RWPE1 (cell line): ENCODE measurements around the gene SPINK1.

Experiments
- CTCF ChIA-PET: fragments of 350-600 bp; sonication (Branson Sonifier 250); formaldehyde crosslinking; extraction: SDS; loops from one replicate; lab custom pipeline; 2021; lab: Yijun Ruan, JAX
- POLR2A ChIA-PET: fragments of 400-600 bp; formaldehyde crosslinking; extraction: SDS; loops from one replicate; lab custom pipeline; 2020; ENCODE audit warnings: antibody characterized with exemption; ENCODE audit not compliant: low non-redundant PET; lab: Yijun Ruan, JAX
- DNase-seq: peaks from one replicate; pipeline ENCODE4 v3.0.0; 2012; ENCODE audit warnings: low spot score
- H3K27ac ChIP-seq: fragments of 450-650 bp; 2 replicates; pipeline ENCODE4 v1.5.1; 2017
- CTCF ChIP-seq: fragments of 450-650 bp; conservative IDR thresholded peaks from 2 replicates; pipeline ENCODE4 v1.5.1; 2017; ENCODE audit warnings: low read depth, mild to moderate bottlenecking

SPINK1 gene

GRCh38 chr5:147819261-147819770 is 12.2 kb downstream of the SPINK1 start:
- no peak overlapping the region for H3K27ac ChIP-seq
- ChIA-PET CTCF (no interaction called here), POLR2A (no interaction called here)
- DNase-seq = no peak
- TF ChIP-seq CTCF = no peak

DNA sequence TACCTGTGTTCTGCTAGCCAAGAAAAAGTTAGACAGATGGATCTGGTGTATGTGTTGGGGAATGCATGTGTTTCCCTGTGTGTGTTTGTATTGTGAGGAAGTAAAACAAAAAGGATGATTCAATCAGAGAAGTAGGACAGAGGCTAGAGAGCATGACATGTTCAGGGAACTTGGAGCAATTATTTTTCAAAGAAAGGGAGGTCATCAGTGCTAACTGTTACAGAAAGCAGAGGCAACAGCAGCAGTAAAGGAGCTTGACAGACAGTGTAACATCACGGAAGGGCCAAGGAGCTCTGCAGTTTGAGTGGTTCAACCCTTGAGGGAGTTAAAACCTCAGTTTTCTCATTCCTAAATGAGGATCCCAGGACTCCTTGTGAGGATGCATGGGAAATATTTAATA is 13.2 kb downstream of the SPINK1 start:
- ChIA-PET POLR2A (no interaction called here), CTCF (interaction anchor here (0.7 to 0.8 kb wide), 2 partner anchors 322 to 1251 kb away, joined by 5 to 7 read pairs; no protein-coding TSS in a partner anchor)
- DNase-seq = no peak
- H3K27ac ChIP-seq = no peak overlapping the region
- no peak for TF ChIP-seq CTCF

DNA sequence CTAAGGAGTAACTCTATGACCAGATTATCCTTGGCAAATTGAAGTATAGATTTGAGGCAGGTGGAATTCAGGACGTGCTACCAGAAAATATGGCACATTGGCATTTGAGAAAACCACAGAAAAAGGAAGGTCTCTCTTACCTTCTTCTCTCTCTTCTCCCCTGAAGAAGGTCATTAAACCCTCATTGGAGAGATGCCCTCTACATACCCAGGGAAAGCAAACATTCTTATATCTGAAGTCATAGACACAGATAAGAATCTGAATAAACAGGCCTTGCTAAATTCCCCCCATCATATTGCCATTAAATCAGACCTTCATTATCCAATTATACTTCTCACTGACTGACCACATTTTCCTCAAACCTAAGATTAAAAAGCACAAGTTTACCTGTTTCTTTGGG is 17.8 kb downstream of the SPINK1 start:
- no peak overlapping the region for H3K27ac ChIP-seq
- CTCF ChIA-PET = interaction anchor here (1.2 kb wide), 1 partner anchor 9 kb away, joined by 4 read pairs; no protein-coding TSS in a partner anchor
- POLR2A ChIA-PET = no interaction called here
- TF ChIP-seq CTCF = no peak
- DNase-seq = no peak

DNA sequence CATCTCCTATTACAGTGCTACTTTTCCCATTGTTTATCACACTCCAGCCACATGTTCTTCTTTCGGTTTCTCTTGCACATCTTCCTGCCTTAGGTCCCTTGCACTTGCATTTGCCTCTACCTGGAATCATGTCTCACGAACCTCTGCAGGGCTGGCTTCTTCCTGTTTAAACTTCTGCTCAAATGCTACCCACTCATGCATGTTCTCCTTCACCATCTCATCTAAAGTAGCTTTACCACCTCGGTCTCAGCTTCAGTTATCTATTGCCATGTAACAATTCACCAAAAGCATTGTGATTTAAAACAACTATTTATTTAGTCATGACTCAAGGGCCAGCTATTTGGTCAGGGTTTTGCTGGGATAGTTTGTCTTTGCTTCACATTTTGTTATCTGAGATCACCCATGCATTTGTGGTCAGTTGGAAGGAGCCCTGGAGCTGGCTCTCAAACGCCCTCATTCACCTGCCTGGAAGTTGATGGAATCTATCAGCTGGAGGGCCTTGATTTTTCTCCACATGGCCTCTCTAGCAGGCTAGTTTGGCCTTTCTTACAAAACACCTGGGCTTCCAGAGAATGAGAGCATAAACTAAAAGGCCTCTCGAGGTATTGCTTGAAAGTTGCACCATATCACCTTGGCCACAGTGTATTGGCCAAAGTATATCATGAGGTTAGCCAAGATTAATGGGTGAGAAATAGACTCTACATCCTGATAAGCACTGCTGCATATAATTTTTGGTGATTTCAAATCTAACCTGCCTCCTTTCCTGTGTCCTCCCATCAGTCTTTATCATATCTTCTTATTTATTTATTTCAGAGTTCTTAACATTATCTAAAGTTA is 21.4 kb downstream of the SPINK1 start:
- POLR2A ChIA-PET = no interaction called here
- no peak for TF ChIP-seq CTCF
- no peak for DNase-seq
- CTCF ChIA-PET = interaction anchor here (1.4 kb wide), 1 partner anchor 13 kb away, joined by 3 read pairs; no protein-coding TSS in a partner anchor
- no peak overlapping the region for H3K27ac ChIP-seq

DNA sequence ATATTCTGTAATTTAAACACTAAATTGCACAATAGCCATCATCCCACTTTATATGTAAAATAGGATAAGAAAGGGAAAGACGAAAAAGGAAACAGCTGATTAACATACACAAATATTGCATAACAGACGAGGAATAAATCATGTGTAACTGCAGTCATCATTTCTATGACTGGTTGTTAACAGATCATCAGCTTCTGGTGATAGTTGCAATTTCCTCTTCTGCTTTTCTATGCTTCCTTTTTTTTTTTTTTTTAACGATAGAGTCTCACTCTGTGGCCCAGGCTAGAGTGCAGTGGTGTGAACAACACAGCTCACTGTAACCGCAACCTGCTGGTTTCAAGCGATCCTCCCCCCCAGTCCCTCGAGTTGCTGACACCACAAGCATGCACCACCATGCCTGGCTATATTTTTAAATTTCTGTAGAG is 26.4 kb downstream of the SPINK1 start:
- no peak for DNase-seq
- POLR2A ChIA-PET = no interaction called here
- no peak overlapping the region for H3K27ac ChIP-seq
- TF ChIP-seq CTCF = no peak
- CTCF ChIA-PET = interaction anchor here (0.7 kb wide), 1 partner anchor 29 kb away, joined by 3 read pairs; no protein-coding TSS in a partner anchor

- ChIA-PET POLR2A (no interaction called here), CTCF (interaction anchor here (1.0 kb wide), 1 partner anchor 228 kb away, joined by 3 read pairs; no protein-coding TSS in a partner anchor)
- no peak for TF ChIP-seq CTCF
- no peak overlapping the region for H3K27ac ChIP-seq
- DNase-seq = no peak
Measured at GRCh38 chr5:147804334-147804733, 27.1 kb downstream of the SPINK1 start.
